ENCODE measurements around the gene WASL.

Gene WASL

DNA sequence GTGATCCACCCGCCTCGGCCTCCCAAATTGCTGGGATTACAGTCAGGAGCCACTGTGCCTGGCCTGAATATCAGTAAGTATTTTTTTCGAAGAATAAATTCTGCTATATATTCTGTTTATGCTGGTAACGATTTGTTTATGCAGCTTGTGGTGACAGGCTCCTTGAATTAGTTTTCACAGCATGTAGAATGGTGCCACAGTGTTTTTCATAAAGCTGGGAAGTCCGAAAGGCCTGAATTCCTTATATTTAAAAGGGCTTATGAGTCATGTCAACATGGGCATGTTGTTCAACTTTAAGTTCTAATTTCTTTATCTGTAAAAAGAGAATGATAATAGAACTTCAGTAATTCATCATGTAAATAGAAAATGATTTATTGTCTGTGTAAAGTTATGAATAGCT is 42.2 kb upstream of the WASL start:
- TF ChIP-seq, protein P1, sequence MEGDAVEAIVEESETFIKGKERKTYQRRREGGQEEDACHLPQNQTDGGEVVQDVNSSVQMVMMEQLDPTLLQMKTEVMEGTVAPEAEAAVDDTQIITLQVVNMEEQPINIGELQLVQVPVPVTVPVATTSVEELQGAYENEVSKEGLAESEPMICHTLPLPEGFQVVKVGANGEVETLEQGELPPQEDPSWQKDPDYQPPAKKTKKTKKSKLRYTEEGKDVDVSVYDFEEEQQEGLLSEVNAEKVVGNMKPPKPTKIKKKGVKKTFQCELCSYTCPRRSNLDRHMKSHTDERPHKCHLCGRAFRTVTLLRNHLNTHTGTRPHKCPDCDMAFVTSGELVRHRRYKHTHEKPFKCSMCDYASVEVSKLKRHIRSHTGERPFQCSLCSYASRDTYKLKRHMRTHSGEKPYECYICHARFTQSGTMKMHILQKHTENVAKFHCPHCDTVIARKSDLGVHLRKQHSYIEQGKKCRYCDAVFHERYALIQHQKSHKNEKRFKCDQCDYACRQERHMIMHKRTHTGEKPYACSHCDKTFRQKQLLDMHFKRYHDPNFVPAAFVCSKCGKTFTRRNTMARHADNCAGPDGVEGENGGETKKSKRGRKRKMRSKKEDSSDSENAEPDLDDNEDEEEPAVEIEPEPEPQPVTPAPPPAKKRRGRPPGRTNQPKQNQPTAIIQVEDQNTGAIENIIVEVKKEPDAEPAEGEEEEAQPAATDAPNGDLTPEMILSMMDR (IDR thresholded peaks at IDR 0.05) = no peak
- intact Hi-C loops (cut with DNase I; ENCODE audit: low total_unique reads) = no loop called here
- no peaks in the 10 kb centered on the region for H3K27me3 ChIP-seq
- no peaks in the 10 kb centered on the region for H3K4me1 ChIP-seq
- no peak for DNase-seq
- H3K9me3 ChIP-seq = no peaks in the 10 kb centered on the region
- no peak overlapping the region for H3K27ac ChIP-seq
- H3K36me3 ChIP-seq = no peaks in the 10 kb centered on the region
- no peak overlapping the region for H3K4me3 ChIP-seq

DNA sequence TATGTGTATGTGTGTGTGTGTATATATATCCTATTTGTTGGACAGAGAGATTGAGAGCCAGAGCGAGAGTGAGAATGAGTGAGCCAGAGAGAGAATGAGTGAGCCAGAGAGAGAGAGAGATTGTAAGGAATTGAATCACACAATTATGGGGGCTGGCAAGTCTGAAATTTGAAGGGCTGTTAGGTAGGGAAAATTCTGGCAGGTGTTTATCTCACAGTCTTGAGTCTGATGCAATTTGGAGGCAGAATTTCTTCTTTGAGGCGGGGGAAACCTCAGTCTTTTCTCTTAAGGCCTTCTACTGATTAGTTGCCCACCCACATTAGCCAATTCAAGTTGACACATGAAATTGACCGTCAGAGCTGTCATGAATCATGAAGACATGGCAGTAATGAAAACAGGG is 41.0 kb upstream of the WASL start:
- TF ChIP-seq, protein P1 (IDR thresholded peaks at IDR 0.05) = no peak
- Histone ChIP-seq H3K4me1 (no peaks in the 10 kb centered on the region), H3K4me3 (no peak overlapping the region), H3K27me3 (no peaks in the 10 kb centered on the region), H3K9me3 (no peaks in the 10 kb centered on the region), H3K27ac (no peak overlapping the region), H3K36me3 (no peaks in the 10 kb centered on the region)
- DNase-seq = no peak
- intact Hi-C loops (cut with DNase I; ENCODE audit: low total_unique reads) = no loop called here

DNA sequence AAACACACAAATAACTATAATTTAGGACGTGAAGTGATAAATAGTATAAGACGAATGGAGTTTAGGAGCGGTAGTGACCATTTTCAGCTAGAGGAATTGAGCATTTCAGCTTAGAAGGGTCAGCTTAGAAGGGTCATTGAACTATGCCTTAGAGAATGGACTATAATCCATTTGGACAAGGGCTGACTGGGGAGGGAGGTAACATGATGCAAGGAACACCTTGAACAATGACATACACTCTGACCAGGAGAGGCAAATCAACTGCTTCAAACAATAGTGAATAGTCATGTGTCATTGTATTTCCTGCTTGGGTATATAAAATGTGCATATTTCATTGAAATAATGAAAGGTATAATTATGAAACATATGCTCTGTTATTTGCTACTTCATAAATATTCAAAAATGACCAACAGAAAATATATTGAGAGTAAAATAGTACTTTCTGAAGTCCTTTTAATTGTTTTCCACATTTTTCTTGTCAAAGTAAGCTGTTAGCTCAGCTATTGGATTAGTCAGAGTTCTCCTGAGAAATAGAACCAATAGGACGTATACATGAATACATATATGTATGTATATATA is 40.5 kb upstream of the WASL start:
- intact Hi-C loops (cut with DNase I; ENCODE audit: low total_unique reads) = no loop called here
- TF ChIP-seq, protein P1 (IDR thresholded peaks at IDR 0.05) = no peak
- H3K4me1 ChIP-seq = no peaks in the 10 kb centered on the region

DNA sequence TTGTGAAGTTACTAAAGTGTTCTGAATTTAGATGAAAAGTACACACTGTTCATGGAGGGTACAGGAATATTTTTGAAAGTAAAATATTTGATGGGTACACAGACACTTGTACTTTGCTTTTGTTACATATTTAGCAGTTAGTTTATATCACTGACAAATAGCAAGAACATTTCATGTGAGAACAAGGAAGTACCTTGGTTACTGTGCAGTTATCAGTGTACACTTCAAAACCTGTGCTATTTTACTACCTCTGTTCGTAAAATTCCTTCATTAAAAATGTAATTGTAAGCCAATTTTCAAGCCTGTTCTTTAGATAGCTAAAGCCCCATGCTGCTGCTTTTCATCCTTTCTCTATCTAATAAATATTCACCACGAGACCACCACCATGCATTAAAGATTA is 39.8 kb upstream of the WASL start:
- H3K27me3 ChIP-seq = no peaks in the 10 kb centered on the region
- intact Hi-C loops (cut with DNase I; ENCODE audit: low total_unique reads) = no loop called here

More for the DNA sequence above, 40.5 kb upstream of the WASL start:
- no peak overlapping the region for H3K27ac ChIP-seq
- no peak overlapping the region for H3K4me3 ChIP-seq
- no peaks in the 10 kb centered on the region for H3K36me3 ChIP-seq
- no peaks in the 10 kb centered on the region for H3K27me3 ChIP-seq
- no peaks in the 10 kb centered on the region for H3K9me3 ChIP-seq
- no peak for DNase-seq

DNA sequence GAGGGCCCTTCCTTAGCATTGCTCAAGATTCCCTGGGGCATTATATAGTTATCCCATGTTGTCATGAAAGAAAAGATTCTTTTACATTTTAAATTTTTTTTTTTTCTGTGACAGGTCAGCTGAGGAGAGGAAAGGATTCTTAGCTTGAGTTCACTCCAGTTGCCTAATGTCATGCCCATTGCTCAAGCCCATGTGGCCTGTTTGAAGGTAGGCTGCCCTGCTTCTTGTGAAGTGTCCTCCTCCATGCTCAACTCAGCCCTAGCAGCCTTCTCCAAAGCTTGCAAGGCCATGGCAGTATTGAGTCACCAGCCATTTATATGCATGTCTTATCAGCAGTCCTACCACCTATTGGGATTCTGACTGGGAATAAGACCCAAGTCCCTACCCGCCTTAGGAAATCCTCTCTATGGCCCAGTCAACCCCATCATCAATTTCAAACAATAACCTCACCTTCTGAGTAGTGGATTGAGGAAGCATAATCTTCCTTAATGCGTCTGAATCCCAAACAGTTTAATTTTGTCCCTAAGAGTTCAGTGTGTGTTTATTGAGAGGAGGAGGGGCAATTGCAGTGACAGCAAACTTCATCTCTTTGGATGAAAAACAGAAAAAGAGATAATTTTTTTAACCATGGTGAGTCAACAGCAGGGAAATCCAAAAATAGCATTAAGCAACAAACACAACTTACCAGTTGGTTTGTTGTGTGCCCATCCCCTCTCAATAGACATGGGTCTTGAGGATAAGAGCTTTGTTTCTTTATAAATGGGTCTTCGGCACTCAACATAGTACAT is 38.6 kb upstream of the WASL start:
- H3K27me3 ChIP-seq = no peaks in the 10 kb centered on the region
- no peak overlapping the region for H3K4me3 ChIP-seq
- H3K4me1 ChIP-seq = no peaks in the 10 kb centered on the region
- no peak for DNase-seq
- intact Hi-C loops (cut with DNase I; ENCODE audit: low total_unique reads) = no loop called here
- no peaks in the 10 kb centered on the region for H3K36me3 ChIP-seq
- TF ChIP-seq, protein P1 (IDR thresholded peaks at IDR 0.05) = no peak
- no peaks in the 10 kb centered on the region for H3K9me3 ChIP-seq
- no peak overlapping the region for H3K27ac ChIP-seq

More for the DNA sequence above, 39.8 kb upstream of the WASL start:
- no peaks in the 10 kb centered on the region for H3K4me1 ChIP-seq
- H3K27ac ChIP-seq = no peak overlapping the region
- TF ChIP-seq, protein P1 (IDR thresholded peaks at IDR 0.05) = no peak
- no peaks in the 10 kb centered on the region for H3K9me3 ChIP-seq
- no peak for DNase-seq
- H3K36me3 ChIP-seq = no peaks in the 10 kb centered on the region
- no peak overlapping the region for H3K4me3 ChIP-seq

Data from tibial artery (tissue), 4 donors.